ENCODE results near the gene SLC6A9.

The SLC6A9 gene

DNA sequence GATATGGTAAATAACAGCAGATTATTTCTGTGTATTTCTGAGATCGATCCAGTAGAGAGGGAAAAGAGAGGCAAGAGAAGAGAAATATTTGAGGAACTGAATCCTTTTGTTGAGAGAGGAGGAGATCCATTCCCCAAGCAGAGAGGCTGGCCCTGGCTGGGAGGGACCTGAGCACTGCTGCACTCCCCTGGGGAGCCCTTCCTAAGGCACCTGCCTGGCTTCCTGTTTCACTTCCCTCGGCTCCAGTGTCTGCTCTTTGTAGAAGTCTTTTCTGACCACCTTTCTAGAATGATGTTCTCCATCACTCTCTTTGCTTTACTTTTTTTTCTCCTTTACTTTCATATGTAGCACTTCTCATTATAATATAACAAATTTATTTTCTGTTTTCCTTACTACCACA is 42.3 kb upstream of the SLC6A9 start:
- in situ Hi-C loops (cut with MboI; ENCODE audit: low sequenced_read_pairs, unreplicated experiment) = no loop called here
- TF ChIP-seq, protein P1, sequence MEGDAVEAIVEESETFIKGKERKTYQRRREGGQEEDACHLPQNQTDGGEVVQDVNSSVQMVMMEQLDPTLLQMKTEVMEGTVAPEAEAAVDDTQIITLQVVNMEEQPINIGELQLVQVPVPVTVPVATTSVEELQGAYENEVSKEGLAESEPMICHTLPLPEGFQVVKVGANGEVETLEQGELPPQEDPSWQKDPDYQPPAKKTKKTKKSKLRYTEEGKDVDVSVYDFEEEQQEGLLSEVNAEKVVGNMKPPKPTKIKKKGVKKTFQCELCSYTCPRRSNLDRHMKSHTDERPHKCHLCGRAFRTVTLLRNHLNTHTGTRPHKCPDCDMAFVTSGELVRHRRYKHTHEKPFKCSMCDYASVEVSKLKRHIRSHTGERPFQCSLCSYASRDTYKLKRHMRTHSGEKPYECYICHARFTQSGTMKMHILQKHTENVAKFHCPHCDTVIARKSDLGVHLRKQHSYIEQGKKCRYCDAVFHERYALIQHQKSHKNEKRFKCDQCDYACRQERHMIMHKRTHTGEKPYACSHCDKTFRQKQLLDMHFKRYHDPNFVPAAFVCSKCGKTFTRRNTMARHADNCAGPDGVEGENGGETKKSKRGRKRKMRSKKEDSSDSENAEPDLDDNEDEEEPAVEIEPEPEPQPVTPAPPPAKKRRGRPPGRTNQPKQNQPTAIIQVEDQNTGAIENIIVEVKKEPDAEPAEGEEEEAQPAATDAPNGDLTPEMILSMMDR (IDR thresholded peaks at IDR 0.05; ENCODE audit: borderline replicate concordance, control extremely low read depth, extremely low read depth, insufficient read depth, missing control alignments) = no peak
- no peak for DNase-seq (ENCODE audit: low spot score)

DNA sequence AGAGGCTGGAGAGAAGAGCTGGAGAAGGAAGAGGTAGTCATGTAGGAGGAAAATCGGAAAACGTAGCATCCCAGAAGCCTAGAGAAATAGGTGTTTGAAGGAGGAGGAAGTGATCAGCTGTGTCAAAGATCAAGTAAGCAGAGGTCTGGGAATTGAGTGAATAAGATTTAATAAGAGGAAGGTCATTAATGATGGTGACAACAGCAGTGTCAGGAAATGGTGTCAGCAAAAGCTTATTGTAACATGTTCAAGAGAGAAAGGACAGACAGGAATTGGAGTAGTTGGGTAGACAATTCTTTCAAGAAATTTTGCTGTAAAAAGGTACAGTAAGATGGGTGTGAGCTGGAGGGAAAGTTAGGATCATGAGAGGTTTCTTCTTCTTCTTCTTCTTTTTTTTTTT is 41.6 kb upstream of the SLC6A9 start:
- DNase-seq (ENCODE audit: low spot score) = no peak
- TF ChIP-seq, protein P1 (IDR thresholded peaks at IDR 0.05; ENCODE audit: borderline replicate concordance, control extremely low read depth, extremely low read depth, insufficient read depth, missing control alignments) = no peak
- in situ Hi-C loops (cut with MboI; ENCODE audit: low sequenced_read_pairs, unreplicated experiment) = no loop called here

- TF ChIP-seq, protein P1 (IDR thresholded peaks at IDR 0.05; ENCODE audit: borderline replicate concordance, control extremely low read depth, extremely low read depth, insufficient read depth, missing control alignments) = no peak
- in situ Hi-C loops (cut with MboI; ENCODE audit: low sequenced_read_pairs, unreplicated experiment) = no loop called here
- DNase-seq (ENCODE audit: low spot score) = no peak
Observed at GRCh38 chr1:44072204-44072603, 40.9 kb upstream of the SLC6A9 start.

DNA sequence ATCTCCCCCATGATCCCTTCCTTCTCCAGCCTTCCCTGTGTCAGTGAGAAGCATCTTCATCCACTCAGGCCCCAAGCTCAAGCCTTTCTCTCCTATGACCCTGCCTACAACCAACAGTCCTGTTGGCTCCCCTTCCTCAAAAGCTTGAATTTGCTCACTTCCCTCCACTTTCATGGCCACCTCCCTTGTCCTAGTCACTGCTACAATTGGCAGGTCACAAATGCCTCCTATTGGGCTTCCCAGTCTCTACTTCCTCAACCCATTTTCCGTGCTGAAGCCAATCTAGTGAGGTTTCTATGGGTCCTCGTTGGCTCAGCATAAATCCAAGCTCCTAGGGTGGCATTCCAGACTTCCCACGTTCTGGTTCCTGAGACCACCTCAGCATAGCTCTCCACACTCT is 40.2 kb upstream of the SLC6A9 start:
- DNase-seq (ENCODE audit: low spot score) = no peak
- TF ChIP-seq, protein P1 (IDR thresholded peaks at IDR 0.05; ENCODE audit: borderline replicate concordance, control extremely low read depth, extremely low read depth, insufficient read depth, missing control alignments) = no peak
- in situ Hi-C loops (cut with MboI; ENCODE audit: low sequenced_read_pairs, unreplicated experiment) = no loop called here

DNA sequence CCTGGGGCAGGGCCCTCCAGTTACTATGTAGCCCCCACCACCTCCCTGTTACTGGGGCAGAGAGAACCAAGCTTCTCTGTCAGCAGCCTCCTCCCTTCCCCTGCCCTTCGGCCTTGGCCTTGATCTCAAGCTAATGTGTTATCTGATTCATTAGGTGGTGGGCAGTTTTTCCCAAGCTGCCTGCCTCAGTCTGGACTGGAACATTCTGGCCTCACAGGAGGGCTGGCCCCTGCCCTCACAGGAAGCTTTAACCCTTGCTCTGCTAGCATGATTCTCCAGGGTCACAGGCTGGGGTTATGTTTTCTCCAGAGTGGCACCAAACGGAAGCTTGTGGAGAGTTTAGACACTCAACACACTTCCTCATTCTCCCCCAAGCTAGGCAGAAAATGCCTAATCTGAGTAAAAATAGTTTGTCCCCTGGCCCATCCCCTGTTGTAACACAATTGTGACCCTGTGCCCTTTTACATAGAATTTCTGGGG is 37.2 kb upstream of the SLC6A9 start:
- DNase-seq (ENCODE audit: low spot score) = peak; percentile 42
- in situ Hi-C loops (cut with MboI; ENCODE audit: low sequenced_read_pairs, unreplicated experiment) = no loop called here
- TF ChIP-seq, protein P1 (IDR thresholded peaks at IDR 0.05; ENCODE audit: borderline replicate concordance, control extremely low read depth, extremely low read depth, insufficient read depth, missing control alignments) = no peak

DNA sequence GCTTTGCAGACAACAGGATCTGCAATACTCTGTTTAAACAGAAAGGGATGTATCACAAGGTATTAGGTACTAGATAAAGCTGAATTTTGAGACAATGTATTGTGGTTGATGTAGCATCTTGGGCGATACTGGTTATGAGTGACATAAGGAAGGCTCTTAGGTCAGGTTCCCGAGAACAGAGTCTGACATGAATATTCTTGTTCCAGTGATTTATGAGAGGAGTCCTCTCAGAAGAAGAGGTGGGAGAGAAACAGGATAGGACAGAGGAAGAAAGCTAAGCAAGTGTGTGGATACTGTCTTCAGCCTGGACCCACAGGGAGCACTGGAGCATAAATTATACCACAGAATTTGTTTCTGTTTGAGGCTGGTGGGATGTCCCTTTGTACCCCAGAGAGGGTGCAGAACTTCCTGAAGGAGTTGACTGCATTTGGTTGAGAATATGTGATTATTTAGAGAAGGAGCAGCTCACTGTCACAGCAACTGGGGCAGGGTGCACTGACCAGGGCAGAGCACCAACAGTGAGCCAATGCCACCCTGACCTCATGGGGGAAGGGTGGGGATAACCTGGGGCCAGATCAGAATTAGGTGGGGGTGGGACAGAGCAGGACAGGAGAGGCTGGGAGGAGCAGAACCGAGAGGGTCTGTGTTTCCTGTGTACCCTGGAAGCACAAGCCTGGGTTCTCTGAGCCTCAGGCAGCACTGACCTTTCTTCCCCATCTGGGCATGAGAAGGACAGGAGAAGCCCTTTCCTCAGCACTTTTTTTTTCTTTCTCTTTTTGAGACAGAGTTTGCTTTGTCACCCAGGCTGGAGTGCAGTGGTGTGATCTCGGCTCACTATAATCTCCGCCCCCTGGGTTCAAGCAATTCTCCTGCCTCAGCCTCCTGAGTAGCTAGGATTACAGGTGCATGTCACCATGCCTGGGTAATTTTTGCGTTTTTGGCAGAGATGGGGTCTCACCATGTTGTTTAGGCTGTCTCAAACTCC is 36.3 kb upstream of the SLC6A9 start:
- peak; percentile 26 for DNase-seq (ENCODE audit: low spot score)

More for the DNA sequence above, 36.3 kb upstream of the SLC6A9 start:
- TF ChIP-seq, protein P1 (IDR thresholded peaks at IDR 0.05; ENCODE audit: borderline replicate concordance, control extremely low read depth, extremely low read depth, insufficient read depth, missing control alignments) = no peak
- in situ Hi-C loops (cut with MboI; ENCODE audit: low sequenced_read_pairs, unreplicated experiment) = no loop called here
